Measurements from ENCODE around the gene UTP14C.
"Not testable (repeated sequence)": the region's sequence is repeated elsewhere in the genome, so short reads cannot be mapped to it uniquely, and the experiment has no call there.

UTP14C gene

GRCh38 chr13:52003541-52003940 is 20.9 kb upstream of the UTP14C start:
- no peak for DNase-seq

- no peak for DNase-seq
Observed at GRCh38 chr13:52004511-52005170, 19.9 kb upstream of the UTP14C start.

- DNase-seq = no peak
Observed at GRCh38 chr13:52005841-52006522, 18.5 kb upstream of the UTP14C start.

- no peak for DNase-seq
Observed at GRCh38 chr13:52006523-52007245, 17.8 kb upstream of the UTP14C start.

GRCh38 chr13:52009946-52010345 is 14.5 kb upstream of the UTP14C start:
- no peak for DNase-seq

GRCh38 chr13:52010890-52011631 is 13.4 kb upstream of the UTP14C start, which contains the start of gene ATP7B:
ATP7B (minus strand) TSS chr13:52011450; CDS start chr13:52011337, 113 bp downstream.
- DNase-seq = no peak

GRCh38 chr13:52011632-52012511 is 12.6 kb upstream of the UTP14C start, which contains the start of gene ALG11:
ALG11 (plus strand) TSS chr13:52012398; CDS start chr13:52012419, 21 bp downstream.
- peak; percentile 91 for DNase-seq

GRCh38 chr13:52012512-52012836 is 12.0 kb upstream of the UTP14C start:
- no peak for DNase-seq

- no peak for DNase-seq
Observed at GRCh38 chr13:52016296-52016695, 8.2 kb upstream of the UTP14C start.

GRCh38 chr13:52020191-52020590 is 4.3 kb upstream of the UTP14C start:
- no peak for DNase-seq

GRCh38 chr13:52022356-52022755 is 2.1 kb upstream of the UTP14C start:
- DNase-seq = no peak

- DNase-seq = no peak
Observed at GRCh38 chr13:52025475-52026245, 1.2 kb downstream of the UTP14C start.

- no peak for DNase-seq
Observed at GRCh38 chr13:52026246-52026626, 1.7 kb downstream of the UTP14C start.

- DNase-seq = no peak
Observed at GRCh38 chr13:52027832-52028231, 3.3 kb downstream of the UTP14C start.

- DNase-seq = no peak
Observed at GRCh38 chr13:52029569-52029968, 5.1 kb downstream of the UTP14C start.

- not testable (repeated sequence) for DNase-seq
Observed at GRCh38 chr13:52030401-52030800, 5.9 kb downstream of the UTP14C start.

- DNase-seq = no peak
Observed at GRCh38 chr13:52033039-52033438, 8.5 kb downstream of the UTP14C start.

- DNase-seq = no peak
Observed at GRCh38 chr13:52034616-52035226, 10.2 kb downstream of the UTP14C start.

- no peak for DNase-seq
Observed at GRCh38 chr13:52036037-52036436, 11.5 kb downstream of the UTP14C start.

- no peak for DNase-seq
Observed at GRCh38 chr13:52043675-52044074, 19.2 kb downstream of the UTP14C start.

GRCh38 chr13:52047463-52047862 is 23.0 kb downstream of the UTP14C start:
- no peak for DNase-seq
